Stimulated activated CD4-positive, alpha-beta T cell treated with anti-CD3 and anti-CD28 coated beads, Interleukin-2, amount 100 ng/mL, for 48 hours (primary cell): ENCODE data around the gene RGS11.

Experiments
- DNase-seq, 2 donors: peaks; one replicate each; pipeline ENCODE4 v3.0.0-alpha.2; 2020

Gene RGS11

DNA sequence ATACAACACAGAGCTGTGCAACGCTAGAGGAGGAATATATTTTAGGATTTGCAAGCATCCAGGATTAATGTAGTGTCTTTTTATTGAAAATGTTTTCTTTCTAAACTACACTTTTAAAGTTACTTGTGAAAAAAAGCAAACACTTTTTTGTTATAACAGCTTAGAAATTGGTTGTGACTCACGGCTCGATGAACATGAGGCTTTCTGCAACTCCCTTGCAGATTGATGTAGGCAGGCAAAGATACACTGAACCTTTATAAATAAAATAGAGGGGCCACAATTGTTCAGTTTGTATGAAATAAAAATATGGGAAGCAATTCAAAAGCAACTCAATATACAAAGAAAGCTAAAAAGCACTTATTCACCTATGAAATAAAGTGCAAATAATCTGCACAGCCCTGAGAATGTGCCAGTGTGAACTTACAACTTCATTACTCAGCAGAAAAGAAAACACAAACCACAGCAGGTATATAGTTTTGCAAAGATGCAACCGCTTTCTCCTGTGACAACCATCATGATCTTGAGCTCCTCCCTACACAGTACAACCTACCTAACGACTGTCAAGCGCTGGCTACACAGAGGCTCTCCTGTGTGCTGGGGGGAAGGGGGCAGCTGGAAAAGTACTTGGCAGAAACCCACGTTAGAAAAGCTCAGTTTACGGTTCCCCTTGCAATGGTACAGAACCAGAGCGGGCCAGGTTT lies 47.4 kb downstream of the RGS11 start:
- peak in 1 of 2 donors; percentile 6 for DNase-seq

DNA sequence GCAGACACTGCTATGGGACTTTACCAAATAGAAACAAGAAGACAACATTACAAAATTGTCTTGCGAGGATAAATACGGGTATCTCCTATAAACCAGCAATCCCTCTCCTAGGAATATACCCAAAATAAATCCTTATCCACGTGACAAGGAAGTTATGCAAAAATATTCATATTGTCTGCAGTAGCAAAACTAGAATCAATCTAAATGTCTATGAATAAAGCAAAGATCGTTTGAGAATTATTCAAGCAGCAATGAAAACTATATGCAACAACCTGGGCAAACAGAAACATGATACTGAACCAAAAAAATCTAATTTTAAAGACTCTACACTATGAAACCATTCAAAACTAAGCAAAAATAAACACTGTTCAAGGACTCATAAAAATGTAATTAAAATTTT lies 55.7 kb downstream of the RGS11 start:
- no peak for DNase-seq
